ENCODE results near the gene BMPR1B.

GRCh38 chr4:94913316-94913715, 155.6 kb downstream of the BMPR1B start:
- TF ChIP-seq POLR2A (IDR thresholded peaks at IDR 0.05; ENCODE audit: borderline replicate concordance, extremely low read depth, insufficient read depth, insufficient read length) (no peak), SP1 (IDR thresholded peaks at IDR 0.05; ENCODE audit: low read depth) (no peak), REST (IDR thresholded peaks at IDR 0.05; ENCODE audit: low read depth) (no peak), CTCF (IDR thresholded peaks at IDR 0.05 in 2 of 3, conservative IDR thresholded peaks at IDR 0.05 in 1 of 3; ENCODE audit: borderline replicate concordance in 1 of 3, insufficient read depth in 1 of 3, low read depth in 2 of 3, low read length in 2 of 3) (no peak), POLR2AphosphoS5 (IDR thresholded peaks at IDR 0.05; ENCODE audit: low read depth, low read length) (no peak), EZH2 (IDR thresholded peaks at IDR 0.05) (no peak), FOSL1 (IDR thresholded peaks at IDR 0.05; ENCODE audit: low read depth) (no peak), RAD21 (IDR thresholded peaks at IDR 0.05; ENCODE audit: low read depth) (no peak), EZH2phosphoT487 (IDR thresholded peaks at IDR 0.05; ENCODE audit: borderline replicate concordance) (no peak), CEBPB (IDR thresholded peaks at IDR 0.05; ENCODE audit: low read depth) (no peak), SRF (IDR thresholded peaks at IDR 0.05; ENCODE audit: low read depth) (no peak)

Data from HCT116 (cell line).